HG03575 (cell line): ENCODE measurements around the gene NTRK3.

Experiments
- ATAC-seq: cut with Tn5 transposase; IDR thresholded peaks from one replicate; pipeline ENCODE4 v1.9.1; 2021; ENCODE audit not compliant: unreplicated experiment, insufficient number of reproducible peaks, low FRiP score; ENCODE audit errors: extremely low read depth

The NTRK3 gene

DNA sequence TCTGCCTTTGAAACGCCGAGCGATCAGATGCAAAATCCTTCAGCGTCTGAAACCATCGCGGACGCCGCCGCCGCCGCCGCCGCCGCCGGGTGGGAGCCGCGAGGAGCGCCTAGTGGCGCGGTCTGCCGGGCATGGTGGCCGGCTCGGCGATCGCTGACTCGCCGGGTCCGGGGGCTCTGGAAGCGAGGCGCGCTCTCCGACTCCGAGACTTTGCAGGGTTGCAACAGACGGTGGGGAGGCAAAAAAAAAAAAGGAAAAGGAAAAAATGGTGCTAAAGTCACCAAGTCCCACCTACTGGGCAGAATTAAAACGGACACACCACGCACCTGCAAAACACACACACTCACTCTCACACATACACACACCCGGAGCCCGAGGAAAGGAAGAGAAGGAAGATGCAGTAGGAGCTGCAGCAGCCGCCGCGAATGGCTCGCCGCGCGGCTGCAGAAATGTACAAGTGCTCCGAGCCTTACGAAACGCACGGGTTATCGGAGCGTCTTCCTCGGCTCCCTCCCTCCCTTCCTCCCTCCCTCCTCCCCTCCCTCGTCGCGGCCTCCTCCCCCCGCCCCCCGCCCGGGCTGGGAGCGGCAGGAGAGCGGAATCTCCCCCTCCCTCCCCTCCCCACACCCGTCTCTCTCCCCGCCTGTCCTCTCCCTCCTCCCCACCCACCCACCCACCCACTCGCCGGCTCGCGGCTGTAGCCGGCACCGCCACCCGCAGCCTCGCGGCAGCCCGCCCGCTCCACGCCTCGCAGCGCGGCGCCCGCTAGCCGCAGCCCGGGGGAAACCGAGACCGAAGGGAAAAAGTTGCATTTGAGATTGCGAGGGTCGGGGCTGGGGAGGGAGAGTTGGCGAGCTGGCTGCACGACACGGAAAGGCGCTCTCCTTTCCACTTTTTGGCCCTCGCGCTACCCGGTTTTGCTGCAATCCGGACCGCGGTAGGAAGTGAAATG, at the start of gene NTRK3:
NTRK3 (minus strand) TSS at position 461 of the 952 bp plus-strand sequence. CDS start 586 bp downstream, outside the sequence.
- no peak for ATAC-seq

DNA sequence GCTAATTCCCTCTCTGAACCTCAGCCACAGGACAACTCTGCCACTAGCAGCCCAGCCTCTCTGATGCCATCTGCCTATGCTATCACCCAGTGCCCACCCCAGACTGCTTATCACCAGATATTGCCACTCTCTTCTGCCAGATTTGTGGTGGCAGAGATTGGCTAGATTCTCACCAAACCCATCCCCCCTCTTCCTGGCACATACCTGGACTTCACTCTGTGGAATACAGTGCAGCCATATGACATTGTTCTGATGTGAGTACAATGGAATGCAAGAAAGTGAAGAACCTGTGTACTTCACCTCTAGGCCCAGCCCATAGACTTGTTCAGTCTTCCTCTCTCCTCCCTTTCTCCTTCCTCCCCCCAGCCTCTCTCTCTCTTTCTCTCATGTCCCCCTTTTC, 46.9 kb upstream of the NTRK3 start:
- ATAC-seq: no peak

GRCh38 chr15:88302373-88302772, 45.8 kb upstream of the NTRK3 start:
- no peak for ATAC-seq

DNA sequence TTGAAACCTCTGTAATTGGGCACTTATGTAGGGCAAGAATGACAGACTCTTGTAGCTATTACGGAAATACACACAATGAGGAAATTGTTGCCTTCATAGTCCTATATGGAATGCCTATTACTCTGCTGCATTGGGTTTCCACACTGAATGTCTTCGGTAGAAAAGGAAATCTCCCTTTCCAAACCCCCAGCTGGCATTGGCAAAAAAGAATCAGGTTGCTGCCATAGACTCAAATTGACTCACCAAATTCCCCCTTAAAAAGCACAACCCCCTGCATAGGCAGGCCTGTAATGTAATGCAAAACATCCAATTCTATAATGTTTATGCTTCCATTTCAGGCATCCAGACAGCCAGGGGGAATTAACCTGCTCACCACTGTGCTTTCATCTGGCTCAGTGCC, 44.8 kb upstream of the NTRK3 start:
- no peak for ATAC-seq

- ATAC-seq: no peak
Observed at GRCh38 chr15:88300861-88301260, 44.3 kb upstream of the NTRK3 start.

- ATAC-seq: no peak
Observed at GRCh38 chr15:88300089-88300488, 43.5 kb upstream of the NTRK3 start.

GRCh38 chr15:88299497-88299896, 43.0 kb upstream of the NTRK3 start:
- no peak for ATAC-seq

DNA sequence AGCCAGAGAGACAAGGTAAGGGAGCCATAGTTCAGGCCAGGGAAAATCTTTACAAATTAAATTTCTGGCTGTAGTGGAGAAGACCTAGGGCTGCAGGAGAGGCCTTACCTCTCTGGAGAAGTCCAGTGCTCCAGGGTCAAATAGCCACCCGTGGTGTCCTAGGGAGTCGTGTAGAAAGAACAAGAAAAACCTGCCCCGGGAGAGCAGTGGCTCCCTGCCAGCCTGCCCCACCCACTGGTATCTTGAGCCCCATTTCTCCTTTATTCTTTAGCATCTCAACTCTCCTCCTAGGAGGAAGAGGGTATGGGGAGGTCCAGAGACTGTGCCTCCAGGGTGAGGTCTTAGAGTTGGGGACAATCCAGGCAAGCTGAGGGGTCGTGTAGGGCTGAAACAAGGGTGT, 32.1 kb upstream of the NTRK3 start:
- ATAC-seq: no peak

DNA sequence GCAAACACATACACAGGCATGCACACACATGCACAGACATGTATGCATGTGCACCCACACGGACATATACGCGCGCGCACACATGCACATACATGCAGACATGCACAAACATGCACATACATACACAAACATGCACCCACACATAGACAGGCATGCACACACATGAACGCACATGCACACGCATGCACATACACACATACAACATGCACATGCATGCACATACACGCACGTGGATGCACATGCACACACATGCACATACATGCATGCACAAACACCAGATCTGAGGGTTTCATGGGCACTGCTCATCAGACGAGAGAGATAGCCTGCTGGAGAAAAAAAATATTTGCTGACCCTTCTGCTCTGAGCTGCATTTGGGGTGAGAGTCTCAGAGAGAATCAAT, 31.7 kb upstream of the NTRK3 start:
- ATAC-seq: no peak

DNA sequence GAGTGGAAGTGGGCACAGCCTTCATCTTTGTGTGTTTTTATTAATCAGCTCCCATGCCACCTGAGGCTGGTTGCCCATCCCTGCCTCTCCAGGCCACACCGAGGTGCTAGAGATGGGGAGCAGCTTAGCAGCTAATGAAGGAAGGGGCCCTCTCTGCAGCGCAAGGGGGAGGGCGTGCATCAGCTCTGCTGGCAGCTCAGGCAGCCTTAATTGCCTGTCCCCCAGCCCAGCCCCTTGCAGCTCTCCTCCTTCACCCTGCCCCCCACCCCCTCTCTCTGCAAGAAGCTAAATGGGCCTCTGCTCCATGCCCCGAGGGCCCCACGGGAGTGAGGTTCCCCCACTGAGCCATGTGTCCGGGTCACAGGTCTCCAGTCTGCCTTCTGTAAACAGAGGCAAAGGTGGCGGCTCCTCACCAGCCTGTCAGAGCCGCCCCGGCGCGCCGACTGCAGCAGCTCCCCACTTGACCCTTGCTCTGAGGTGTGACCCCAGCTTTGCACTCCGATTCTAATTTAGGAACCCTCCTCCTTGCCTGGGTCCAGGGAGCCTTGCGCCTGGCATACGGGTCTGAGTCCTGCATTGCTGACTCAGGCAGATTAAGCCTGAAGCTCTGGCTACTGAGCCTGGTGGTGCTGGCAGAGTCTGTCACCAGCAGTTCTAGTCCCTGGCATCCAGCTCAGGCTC, 27.9 kb upstream of the NTRK3 start:
- ATAC-seq: no peak

- ATAC-seq: no peak
Observed at GRCh38 chr15:88282614-88283013, 26.1 kb upstream of the NTRK3 start.

- ATAC-seq: no peak
Observed at GRCh38 chr15:88276821-88277410, 20.4 kb upstream of the NTRK3 start.

- no peak for ATAC-seq
Observed at GRCh38 chr15:88275804-88276203, 19.3 kb upstream of the NTRK3 start.

DNA sequence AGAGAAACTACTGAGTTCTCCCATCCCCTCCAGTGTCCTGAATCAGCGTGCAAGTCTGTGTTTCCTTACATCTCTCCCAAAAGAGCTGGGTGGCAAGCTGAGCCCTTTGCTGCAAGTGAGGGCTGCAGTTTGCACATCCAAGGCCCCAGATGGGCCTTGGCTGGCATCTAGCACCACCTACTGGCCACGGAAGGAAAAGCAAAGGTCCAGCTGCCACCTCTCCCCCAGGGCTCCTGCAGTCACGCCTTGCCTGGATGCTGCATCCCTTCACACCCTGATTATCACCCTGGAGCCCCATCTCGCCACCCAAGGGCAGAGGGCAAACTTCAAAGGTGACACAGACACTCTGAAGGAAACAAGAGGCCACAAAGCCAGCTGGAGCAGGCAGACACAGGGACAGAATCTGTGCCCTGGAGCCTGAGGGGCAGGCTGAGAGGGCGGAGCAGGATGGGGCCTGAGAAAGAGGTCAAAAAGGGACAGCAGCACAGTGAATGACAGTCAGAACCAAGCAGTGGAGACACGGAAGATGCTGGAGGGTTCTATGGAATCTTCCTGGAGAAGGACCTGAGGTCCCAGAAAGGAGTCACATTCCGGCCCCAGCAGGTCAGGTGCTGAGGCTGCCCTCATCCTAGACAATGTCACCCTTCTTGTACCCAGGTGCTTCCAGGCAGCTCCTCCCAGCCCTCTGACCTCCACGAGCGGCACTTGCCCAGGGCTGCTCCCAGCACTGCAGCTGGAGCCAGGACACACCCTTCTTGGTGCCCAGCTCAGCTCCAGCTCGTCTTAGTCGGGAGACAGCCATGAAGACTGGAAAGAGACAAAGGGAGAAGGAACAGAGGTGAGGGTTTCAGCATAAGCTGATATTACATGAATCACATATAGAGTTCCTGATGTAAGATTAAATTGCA, 18.3 kb upstream of the NTRK3 start:
- no peak for ATAC-seq

DNA sequence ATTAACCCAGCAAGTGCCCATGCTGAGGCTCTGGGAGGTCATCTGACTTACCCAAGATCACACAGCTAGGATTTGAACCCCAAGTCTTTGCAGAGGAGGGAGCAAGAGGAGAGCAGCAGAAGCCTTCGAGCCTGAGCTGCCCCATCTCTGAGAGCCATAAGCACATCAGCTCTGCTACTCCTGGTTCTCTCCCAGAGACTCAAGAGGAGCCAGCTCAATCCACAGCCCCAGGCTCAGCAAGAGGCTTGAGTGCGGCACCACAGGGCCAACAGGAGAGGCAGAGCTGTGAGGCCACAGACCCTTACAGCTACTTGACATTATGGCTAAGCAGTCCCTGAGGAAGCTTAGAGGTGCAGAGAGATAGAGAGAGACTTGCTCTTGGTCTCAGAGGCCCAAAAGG, 15.9 kb upstream of the NTRK3 start:
- no peak for ATAC-seq

- no peak for ATAC-seq
Observed at GRCh38 chr15:88269356-88270062, 13.0 kb upstream of the NTRK3 start.

DNA sequence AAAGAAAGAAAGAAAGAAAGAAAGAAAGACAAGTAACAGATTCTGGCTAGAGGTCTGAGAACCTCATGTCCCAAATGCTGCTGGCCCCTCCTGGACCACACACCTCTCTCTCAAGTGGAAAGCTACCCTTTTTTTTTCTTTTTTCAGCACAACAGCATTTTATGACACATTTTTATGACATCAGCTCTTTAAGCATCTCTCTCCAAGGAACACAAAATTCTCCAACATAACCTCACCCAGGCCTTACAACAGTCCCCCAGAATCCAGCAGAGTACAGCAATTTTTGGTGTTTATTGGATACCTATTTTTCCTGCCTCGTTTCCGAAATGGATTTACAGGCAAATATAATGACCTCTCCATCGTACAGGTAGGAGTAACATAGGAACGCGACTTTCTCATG, 11.2 kb upstream of the NTRK3 start:
- ATAC-seq: no peak

DNA sequence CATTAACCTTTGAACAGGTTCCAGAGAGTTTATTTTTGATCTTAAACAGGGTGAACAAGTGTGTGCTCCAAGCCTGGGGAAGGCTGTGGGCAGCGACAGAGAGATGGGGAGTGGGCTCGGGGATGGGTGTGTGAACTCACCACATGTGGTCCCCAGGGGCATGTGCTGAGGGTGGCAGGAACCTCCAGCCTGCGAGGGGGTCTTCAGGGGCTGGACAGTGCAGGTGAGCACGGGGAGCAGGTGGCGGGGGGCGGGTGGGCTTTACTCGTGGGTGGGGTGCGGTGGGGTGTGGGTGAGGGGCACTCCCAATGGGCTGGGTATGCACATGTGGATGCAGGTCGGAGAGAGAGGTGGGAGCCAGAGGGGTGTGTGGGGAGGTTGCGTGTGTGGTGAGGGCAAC, 9.6 kb upstream of the NTRK3 start:
- ATAC-seq: no peak
